ENCODE results near the gene PRRT2. TPM values are rescaled to one million over a fixed set of nuclear protein-coding genes. Genes with fewer than 3 reads are reported as not detected.
"Not testable (repeated sequence)": the region's sequence is repeated elsewhere in the genome, so short reads cannot be mapped to it uniquely, and the experiment has no call there.

PRRT2 gene
- total RNA-seq, 1 donor from 2014 or later: 2.1 TPM

GRCh38 chr16:29824589-29825144, 12.7 kb downstream of the PRRT2 start:
- intact Hi-C loops (cut with DNase I): no loop called here

DNA sequence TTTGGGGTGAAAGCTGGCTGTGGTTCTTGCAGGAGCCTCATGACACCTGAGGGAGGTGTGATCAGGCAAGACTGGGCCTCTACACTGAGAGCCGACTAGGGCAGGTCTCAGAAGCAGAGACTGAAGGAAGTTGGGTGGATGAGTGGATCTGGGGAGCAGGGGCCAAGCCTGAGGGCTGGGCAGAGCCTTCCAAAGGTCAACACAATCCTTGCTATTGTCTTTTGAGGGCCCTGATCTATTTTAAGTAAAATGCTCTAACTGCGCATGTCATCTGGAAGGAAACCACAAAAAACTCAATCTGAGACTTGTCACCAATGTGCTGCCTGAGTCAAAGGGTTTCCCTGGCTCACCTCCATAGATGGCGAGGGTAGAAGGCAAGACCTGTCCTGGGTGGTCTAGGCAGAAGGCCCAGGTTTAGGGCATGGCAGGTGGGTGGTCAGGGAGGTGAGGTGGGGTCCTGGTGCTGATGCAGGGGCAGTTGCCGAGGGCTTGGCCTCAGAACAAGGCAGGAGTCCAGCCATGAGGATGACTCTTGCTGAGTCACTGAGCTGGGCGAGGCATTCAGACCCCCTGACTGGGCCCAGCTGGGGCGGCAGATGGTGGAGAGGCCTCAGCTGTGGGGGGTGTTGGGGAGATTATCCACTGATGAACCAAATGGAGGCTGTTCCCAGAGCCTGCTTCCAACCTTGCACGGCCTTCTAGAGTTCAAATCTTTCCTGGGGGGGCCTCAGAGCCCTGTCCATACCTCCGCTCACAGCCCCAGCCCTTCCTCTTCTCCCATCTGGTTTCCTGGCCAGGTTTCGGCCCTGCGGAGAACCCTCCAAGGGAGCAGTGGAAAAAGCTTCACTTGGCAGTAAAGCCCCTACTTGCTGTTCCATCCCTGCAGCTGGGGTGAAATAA, 13.4 kb downstream of the PRRT2 start:
- no peak for DNase-seq (ENCODE audit: low spot score)
- intact Hi-C loops (cut with DNase I): no loop called here

More at GRCh38 chr16:29824589-29825144, 12.7 kb downstream of the PRRT2 start:
- DNase-seq (ENCODE audit: low spot score): no peak

GRCh38 chr16:29826342-29826695, 14.3 kb downstream of the PRRT2 start:
- intact Hi-C loops (cut with DNase I): no loop called here
- DNase-seq (ENCODE audit: low spot score): no peak

- no peak for DNase-seq (ENCODE audit: low spot score)
- intact Hi-C loops (cut with DNase I): loop anchor here (10.0 kb wide), 2 partner anchors 74 to 1004 kb away; partner anchors contain the start of gene ASPHD1
Observed at GRCh38 chr16:29830774-29831173, 18.8 kb downstream of the PRRT2 start.

GRCh38 chr16:29831490-29831889, 19.5 kb downstream of the PRRT2 start:
- intact Hi-C loops (cut with DNase I): loop anchor here (10.0 kb wide), 2 partner anchors 73 to 1003 kb away; partner anchors contain the start of gene ASPHD1
- no peak for DNase-seq (ENCODE audit: low spot score)

DNA sequence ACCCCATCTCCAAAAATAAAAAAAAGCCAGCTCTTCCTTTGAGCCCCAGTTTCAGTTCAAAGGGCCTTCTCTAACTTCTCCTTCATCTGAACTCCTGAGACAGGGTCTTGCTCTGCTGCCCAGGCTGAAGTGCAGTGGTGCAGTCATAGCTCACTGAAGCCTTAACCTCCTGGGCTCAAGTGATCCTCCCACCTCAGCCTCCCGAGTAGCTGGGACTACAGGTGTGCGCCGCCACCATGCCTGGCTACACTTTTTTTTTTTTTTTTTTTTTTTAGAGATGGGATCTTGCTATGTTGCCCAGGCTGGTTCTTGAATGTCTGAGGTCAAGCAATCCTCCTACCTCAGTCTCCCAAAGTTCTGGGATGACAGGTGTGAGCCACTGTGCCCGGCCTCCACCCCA, 21.2 kb downstream of the PRRT2 start:
- intact Hi-C loops (cut with DNase I): loop anchor here (10.0 kb wide), 2 partner anchors 72 to 1002 kb away; partner anchors contain the start of gene ASPHD1
- DNase-seq (ENCODE audit: low spot score): not testable (repeated sequence)

DNA sequence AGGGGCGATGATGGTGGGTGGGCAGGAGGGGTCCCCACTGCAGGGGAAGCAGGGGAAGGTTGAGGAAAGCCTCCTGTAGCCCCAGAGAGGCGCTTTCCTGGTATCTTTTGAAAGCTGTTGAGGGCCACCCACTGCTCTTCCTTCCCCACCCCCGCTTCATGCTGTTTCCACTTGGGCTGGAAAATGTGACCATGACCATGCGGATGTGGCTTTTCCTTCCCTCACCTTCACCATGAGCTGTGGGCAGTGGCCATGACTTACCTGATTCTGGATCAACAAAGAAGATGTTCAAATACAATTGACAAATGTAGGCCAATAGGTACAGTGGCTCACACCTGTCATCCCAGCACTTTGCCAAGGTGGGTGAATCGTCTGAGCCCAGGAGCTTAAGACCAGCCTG, 22.1 kb downstream of the PRRT2 start:
- intact Hi-C loops (cut with DNase I): loop anchor here (10.0 kb wide), 2 partner anchors 71 to 1001 kb away; partner anchors contain the start of gene ASPHD1

DNA sequence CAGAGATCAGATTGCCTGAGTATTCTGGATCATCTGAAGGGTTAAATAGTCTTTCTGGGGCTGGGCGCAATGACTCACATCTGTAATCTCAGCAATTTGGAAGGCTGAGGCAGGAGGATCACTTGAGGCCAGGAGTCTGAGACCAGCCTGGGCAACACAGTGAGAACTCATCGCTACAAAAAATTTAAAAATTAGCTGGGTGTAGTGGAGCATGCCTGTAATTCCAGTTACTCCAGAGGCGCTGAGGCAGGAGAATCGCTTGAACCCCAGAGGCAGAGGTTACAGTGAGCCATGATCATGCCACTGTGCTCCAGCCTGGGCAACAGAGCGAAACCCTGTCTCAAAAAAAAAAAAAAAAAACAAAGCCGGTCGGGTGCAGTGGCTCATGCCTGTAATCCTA, 23.9 kb downstream of the PRRT2 start:
- DNase-seq (ENCODE audit: low spot score): no peak
- intact Hi-C loops (cut with DNase I): loop anchor here (10.0 kb wide), 2 partner anchors 69 to 999 kb away; partner anchors contain the start of gene ASPHD1

More for the DNA sequence above, 22.1 kb downstream of the PRRT2 start:
- DNase-seq (ENCODE audit: low spot score): no peak

- intact Hi-C loops (cut with DNase I): loop anchor here (10.0 kb wide), 2 partner anchors 68 to 998 kb away; partner anchors contain the start of gene ASPHD1
- no peak for DNase-seq (ENCODE audit: low spot score)
Observed at GRCh38 chr16:29836623-29837022, 24.6 kb downstream of the PRRT2 start.

DNA sequence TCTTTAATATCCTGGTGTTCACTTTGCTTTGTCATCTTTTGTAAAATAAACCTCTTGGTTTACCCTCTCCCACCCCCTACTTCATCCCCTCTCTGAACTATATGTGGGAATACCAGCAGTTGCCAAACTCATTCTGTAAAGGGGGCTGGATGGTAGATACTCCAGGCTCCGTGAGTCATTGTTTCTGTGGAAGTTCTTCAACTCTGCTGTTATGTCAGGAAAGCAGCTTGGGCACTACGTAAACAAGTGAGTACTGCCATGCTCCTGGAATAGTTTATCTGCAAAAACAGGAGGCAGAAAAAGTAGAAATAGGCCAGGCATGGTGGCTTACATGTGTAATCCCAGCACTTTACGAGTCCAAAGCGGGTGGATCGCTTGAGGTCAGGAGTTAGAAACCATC, 25.8 kb downstream of the PRRT2 start:
- no peak for DNase-seq (ENCODE audit: low spot score)
- intact Hi-C loops (cut with DNase I): loop anchor here (10.0 kb wide), 2 partner anchors 67 to 997 kb away; partner anchors contain the start of gene ASPHD1

GRCh38 chr16:29839822-29840221, 27.8 kb downstream of the PRRT2 start:
- intact Hi-C loops (cut with DNase I): loop anchor here (10.0 kb wide), 2 partner anchors 65 to 995 kb away; partner anchors contain the start of gene ASPHD1
- no peak for DNase-seq (ENCODE audit: low spot score)

DNA sequence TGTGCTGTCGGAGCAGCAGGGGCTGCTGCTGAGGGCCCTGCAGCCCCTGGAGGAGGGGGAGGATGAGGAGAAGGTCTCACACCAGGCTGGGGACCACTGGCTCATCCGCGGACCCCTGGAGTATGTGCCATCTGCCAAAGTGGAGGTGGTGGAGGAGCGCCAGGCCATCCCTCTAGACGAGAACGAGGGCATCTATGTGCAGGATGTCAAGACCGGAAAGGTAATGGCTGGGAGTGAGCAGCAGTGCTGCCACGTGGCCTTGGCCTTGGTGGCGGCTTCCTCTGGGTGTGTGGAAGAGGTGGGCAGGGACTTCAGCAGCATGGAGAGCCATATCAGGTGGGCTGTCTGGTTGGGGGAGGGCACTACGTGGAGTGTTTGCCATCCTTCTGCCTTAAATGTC, 28.2 kb downstream of the PRRT2 start:
- DNase-seq (ENCODE audit: low spot score): no peak
- intact Hi-C loops (cut with DNase I): no loop called here

DNA sequence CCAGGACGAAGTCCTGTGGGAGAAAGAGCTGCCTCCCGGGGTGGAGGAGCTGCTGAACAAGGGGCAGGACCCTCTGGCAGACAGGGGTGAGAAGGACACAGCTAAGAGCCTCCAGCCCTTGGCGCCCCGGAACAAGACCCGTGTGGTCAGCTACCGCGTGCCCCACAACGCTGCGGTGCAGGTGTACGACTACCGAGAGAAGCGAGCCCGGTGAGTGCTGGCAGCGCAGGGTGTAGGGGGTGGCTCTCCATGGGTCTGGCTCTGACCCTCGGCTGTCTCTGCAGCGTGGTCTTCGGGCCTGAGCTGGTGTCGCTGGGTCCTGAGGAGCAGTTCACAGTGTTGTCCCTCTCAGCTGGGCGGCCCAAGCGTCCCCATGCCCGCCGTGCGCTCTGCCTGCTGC, 29.6 kb downstream of the PRRT2 start:
- intact Hi-C loops (cut with DNase I): no loop called here
- DNase-seq (ENCODE audit: low spot score): no peak

- intact Hi-C loops (cut with DNase I): no loop called here
- DNase-seq (ENCODE audit: low spot score): no peak
Observed at GRCh38 chr16:29842732-29843346, 30.8 kb downstream of the PRRT2 start.

GRCh38 chr16:29843931-29844330, 31.9 kb downstream of the PRRT2 start:
- intact Hi-C loops (cut with DNase I): no loop called here
- DNase-seq (ENCODE audit: low spot score): no peak

- no peak for DNase-seq (ENCODE audit: low spot score)
- intact Hi-C loops (cut with DNase I): loop anchor here (5.0 kb wide), 1 partner anchor 147 kb away; no protein-coding TSS in a partner anchor
Observed at GRCh38 chr16:29844575-29845331, 32.8 kb downstream of the PRRT2 start.

DNA sequence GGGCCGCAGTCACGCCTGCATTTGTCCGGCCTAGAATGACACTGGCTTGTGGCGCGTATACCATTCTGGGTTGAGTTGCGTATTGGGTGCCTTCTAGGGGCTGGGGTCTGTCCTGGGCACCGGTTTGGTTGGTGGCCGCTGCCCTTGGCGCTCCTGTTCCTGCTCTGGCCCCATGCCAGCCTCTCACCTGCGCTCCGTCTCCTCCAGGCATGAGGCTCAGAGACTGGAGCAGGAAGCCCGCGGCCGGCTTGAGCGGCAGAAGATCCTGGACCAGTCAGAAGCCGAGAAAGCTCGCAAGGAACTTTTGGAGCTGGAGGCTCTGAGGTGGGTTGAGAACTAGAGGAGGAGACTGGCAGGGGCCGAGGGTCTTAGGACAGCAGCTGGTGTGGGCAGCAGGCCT, 33.7 kb downstream of the PRRT2 start:
- no peak for DNase-seq (ENCODE audit: low spot score)
- intact Hi-C loops (cut with DNase I): loop anchor here (5.0 kb wide), 1 partner anchor 148 kb away; no protein-coding TSS in a partner anchor

GRCh38 chr16:29848420-29849297, 36.7 kb downstream of the PRRT2 start:
- intact Hi-C loops (cut with DNase I): loop anchor here (5.0 kb wide), 1 partner anchor 151 kb away; no protein-coding TSS in a partner anchor
- DNase-seq (ENCODE audit: low spot score): peak; percentile 93
